Upper lobe of right lung (tissue), 1 donor: Measurements from ENCODE around the gene MPPED2. TPM values are rescaled to one million over a fixed set of nuclear protein-coding genes. Genes with fewer than 3 reads are reported as not detected.

ENCODE experiments used
- ATAC-seq: fragments of 200-7000 bp; cut with Tn5 transposase; one replicate; pipeline ENCODE4 v1.9.1; 2020; ENCODE audit warnings: mild to moderate bottlenecking, moderate library complexity
- DNase-seq: peaks from one replicate; pipeline ENCODE4 v3.0.0-alpha.2; 2020
- H3K27ac ChIP-seq: fragments of 200-600 bp; one replicate; pipeline ENCODE4 v1.8.0; 2022
- H3K27me3 ChIP-seq: fragments of 200-600 bp; one replicate; pipeline ENCODE4 v1.8.0; 2022; ENCODE audit warnings: mild to moderate bottlenecking
- H3K36me3 ChIP-seq: fragments of 200-600 bp; one replicate; pipeline ENCODE4 v1.8.0; 2022
- H3K4me1 ChIP-seq: fragments of 200-600 bp; one replicate; pipeline ENCODE4 v1.8.0; 2022
- H3K4me3 ChIP-seq: fragments of 200-600 bp; one replicate; pipeline ENCODE4 v1.8.0; 2022; ENCODE audit warnings: mild to moderate bottlenecking
- H3K9me3 ChIP-seq: fragments of 200-600 bp; one replicate; pipeline ENCODE4 v1.8.0; 2022
- CTCF ChIP-seq: fragments of 200-600 bp; IDR thresholded peaks from one replicate; pipeline ENCODE4 v1.8.0; 2022; ENCODE audit warnings: antibody characterized with exemption
- intact Hi-C: fragments of 100-400 bp; cut with DNase I; formaldehyde crosslinking; loops from one replicate; pipeline ENCODE4 v1.11.0; 2022
- total RNA-seq: library from RNA; stranded (reverse); fragmentation: NEBNext Ultra II Directional; extraction: Animal tissue kit (Norgen Biotek cat#: 25700); gene quantifications from one replicate; pipeline ENCODE4 v1.2.1, GENCODE V29; 2021
- donor health status: DM: no; HTN: yes; CAD: no; lungs with severe emphysema.

MPPED2 gene
- total RNA-seq, 1 donor from 2014 or later: 1.3 TPM

GRCh38 chr11:30445056-30445455, 141.1 kb downstream of the MPPED2 start:
- no peak for TF ChIP-seq CTCF
- Histone ChIP-seq H3K4me1 (no peaks in the 10 kb centered on the region), H3K4me3 (no peak overlapping the region), H3K27me3 (no peaks in the 10 kb centered on the region), H3K9me3 (no peaks in the 10 kb centered on the region), H3K36me3 (no peaks in the 10 kb centered on the region), H3K27ac (no peak overlapping the region)
- no peak for ATAC-seq
- intact Hi-C loops: no loop called here
- DNase-seq: no peak

- ATAC-seq (no peak), DNase-seq (no peak)
- H3K9me3 ChIP-seq: no peaks in the 10 kb centered on the region
- no peaks in the 10 kb centered on the region for H3K4me1 ChIP-seq
- intact Hi-C loops: no loop called here
- no peaks in the 10 kb centered on the region for H3K36me3 ChIP-seq
- no peak overlapping the region for H3K4me3 ChIP-seq
- H3K27ac ChIP-seq: no peak overlapping the region
- TF ChIP-seq CTCF: no peak
- no peaks in the 10 kb centered on the region for H3K27me3 ChIP-seq
Observed at GRCh38 chr11:30440510-30440909, 145.6 kb downstream of the MPPED2 start.

GRCh38 chr11:30436801-30437200, 149.4 kb downstream of the MPPED2 start:
- intact Hi-C loops: no loop called here
- H3K36me3 ChIP-seq: no peaks in the 10 kb centered on the region
- ATAC-seq: no peak
- H3K9me3 ChIP-seq: no peaks in the 10 kb centered on the region
- H3K4me3 ChIP-seq: no peak overlapping the region
- H3K27me3 ChIP-seq: no peaks in the 10 kb centered on the region
- no peak for TF ChIP-seq CTCF
- H3K4me1 ChIP-seq: no peaks in the 10 kb centered on the region
- H3K27ac ChIP-seq: no peak overlapping the region
- DNase-seq: no peak

GRCh38 chr11:30435488-30435887, 150.7 kb downstream of the MPPED2 start:
- no peak for TF ChIP-seq CTCF
- no peaks in the 10 kb centered on the region for H3K4me1 ChIP-seq
- no peaks in the 10 kb centered on the region for H3K9me3 ChIP-seq
- ATAC-seq: no peak
- intact Hi-C loops: no loop called here
- no peaks in the 10 kb centered on the region for H3K36me3 ChIP-seq
- H3K27me3 ChIP-seq: no peaks in the 10 kb centered on the region
- H3K27ac ChIP-seq: no peak overlapping the region
- no peak overlapping the region for H3K4me3 ChIP-seq
- DNase-seq: no peak

- Histone ChIP-seq H3K27me3 (no peaks in the 10 kb centered on the region), H3K4me1 (no peaks in the 10 kb centered on the region), H3K9me3 (no peaks in the 10 kb centered on the region), H3K4me3 (no peak overlapping the region), H3K27ac (no peak overlapping the region), H3K36me3 (no peaks in the 10 kb centered on the region)
- no peak for ATAC-seq
- intact Hi-C loops: no loop called here
- no peak for TF ChIP-seq CTCF
- DNase-seq: no peak
Observed at GRCh38 chr11:30434901-30435300, 151.3 kb downstream of the MPPED2 start.

- intact Hi-C loops: no loop called here
- no peak for ATAC-seq
- H3K4me1 ChIP-seq: no peaks in the 10 kb centered on the region
- no peak for TF ChIP-seq CTCF
- no peak overlapping the region for H3K4me3 ChIP-seq
- DNase-seq: no peak
- no peaks in the 10 kb centered on the region for H3K9me3 ChIP-seq
- no peaks in the 10 kb centered on the region for H3K36me3 ChIP-seq
- H3K27ac ChIP-seq: no peak overlapping the region
- no peaks in the 10 kb centered on the region for H3K27me3 ChIP-seq
Observed at GRCh38 chr11:30433831-30434230, 152.3 kb downstream of the MPPED2 start.
